Stimulated activated CD4-positive, alpha-beta T cell treated with anti-CD3 and anti-CD28 coated beads, TNF-alpha, amount 100 ng/mL, for 24 hours (primary cell): Measurements from ENCODE around the gene FOXB1.

Source experiments
- DNase-seq, 3 experiments: peaks; one replicate each; pipeline ENCODE4 v3.0.0-alpha.2; 2020; ENCODE audit warnings: low read depth in 3 of 3

FOXB1 gene

GRCh38 chr15:60020736-60021135 is 16.6 kb downstream of the FOXB1 start:
- DNase-seq = no peak

- DNase-seq = no peak
These were observed 17.7 kb downstream of the FOXB1 start for GRCh38 chr15:60021589-60022378.

GRCh38 chr15:60022379-60022741 is 18.2 kb downstream of the FOXB1 start:
- no peak for DNase-seq

GRCh38 chr15:60026555-60026954 is 22.4 kb downstream of the FOXB1 start:
- DNase-seq = no peak

- DNase-seq = no peak
These were observed 31.2 kb downstream of the FOXB1 start for GRCh38 chr15:60035344-60035743.

- no peak for DNase-seq
These were observed 35.2 kb downstream of the FOXB1 start for GRCh38 chr15:60039316-60039715.

GRCh38 chr15:60043744-60044435 is 39.8 kb downstream of the FOXB1 start:
- no peak for DNase-seq

GRCh38 chr15:60044636-60045270 is 40.6 kb downstream of the FOXB1 start:
- peak in 1 of 3 experiments; percentile 15 for DNase-seq

- DNase-seq = no peak
These were observed 43.6 kb downstream of the FOXB1 start for GRCh38 chr15:60047701-60048100.

- no peak for DNase-seq
These were observed 45.8 kb downstream of the FOXB1 start for GRCh38 chr15:60049948-60050347.

GRCh38 chr15:60052796-60053195 is 48.7 kb downstream of the FOXB1 start:
- no peak for DNase-seq

- no peak for DNase-seq
These were observed 50.4 kb downstream of the FOXB1 start for GRCh38 chr15:60054472-60054871.
